Spleen (tissue), 7 donors: Measurements from ENCODE around the gene CCNF.

Experiments
- POLR2A ChIP-seq, 3 donors: fragments of 450-650 bp; IDR thresholded peaks; one replicate each; pipeline ENCODE4 v1.5.1; 2017; ENCODE audit warnings: antibody characterized with exemption in 3 of 3, mild to moderate bottlenecking in 1 of 3
- POLR2AphosphoS5 ChIP-seq, 3 donors: sonication (generic); formaldehyde crosslinking; IDR thresholded peaks; one replicate each; pipeline ENCODE4 v1.5.1; 2017; ENCODE audit warnings: antibody characterized with exemption in 3 of 3
- TF ChIP-seq, protein P1 (sequence below), 11 experiments: fragments of 200-600 bp in 7 of 11; fragments of 450-650 bp in 4 of 11; sonication (generic) in 4 of 11; IDR thresholded peaks in 8 of 11; conservative IDR thresholded peaks in 3 of 11; 1 replicate in 7 of 11; 2 replicates in 4 of 11; pipeline versions ENCODE4 v1.4.0 to v1.8.0; 2016 to 2021; ENCODE audit warnings: antibody characterized with exemption in 11 of 11, inconsistent platforms in 4 of 11, mild to moderate bottlenecking in 1 of 11
- donor health status: DM: no; HTN: no; CAD: no; lungs with moderate emphysema.
- donor health status: DM: no; HTN: no; CAD: no.
- donor health status: DM: no; HTN: no; CAD: no.

DNA sequence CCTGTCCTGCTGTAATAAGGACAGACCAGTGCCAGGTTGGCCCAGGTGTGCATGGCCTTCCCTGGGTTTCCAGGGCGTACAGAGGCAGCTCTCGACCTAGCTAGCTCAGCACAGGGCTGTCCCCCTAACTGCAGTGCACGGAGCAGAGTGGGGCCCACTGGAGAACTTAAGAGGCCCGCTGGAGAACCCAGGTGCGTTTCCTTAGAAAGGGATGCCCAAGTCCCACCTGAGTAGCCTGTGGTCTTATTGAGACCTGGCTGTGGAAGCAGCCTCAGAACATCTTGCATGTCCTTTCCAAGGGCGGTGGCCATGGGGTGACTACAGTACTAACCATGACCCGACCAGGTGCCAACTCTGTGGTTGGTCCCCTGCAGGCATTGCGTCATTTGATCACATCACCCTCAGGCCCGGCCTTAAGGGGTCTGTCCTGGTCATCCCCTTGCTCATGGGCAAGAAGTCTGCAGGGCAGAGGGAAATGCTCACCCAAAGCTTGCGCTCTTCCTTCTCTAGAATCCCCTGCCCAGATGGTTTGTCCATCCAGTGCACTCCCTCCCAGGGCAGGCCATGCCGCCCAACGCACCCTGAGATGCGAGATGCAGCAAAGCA is 3.3 kb upstream of the CCNF start:
- TF ChIP-seq, protein P1, sequence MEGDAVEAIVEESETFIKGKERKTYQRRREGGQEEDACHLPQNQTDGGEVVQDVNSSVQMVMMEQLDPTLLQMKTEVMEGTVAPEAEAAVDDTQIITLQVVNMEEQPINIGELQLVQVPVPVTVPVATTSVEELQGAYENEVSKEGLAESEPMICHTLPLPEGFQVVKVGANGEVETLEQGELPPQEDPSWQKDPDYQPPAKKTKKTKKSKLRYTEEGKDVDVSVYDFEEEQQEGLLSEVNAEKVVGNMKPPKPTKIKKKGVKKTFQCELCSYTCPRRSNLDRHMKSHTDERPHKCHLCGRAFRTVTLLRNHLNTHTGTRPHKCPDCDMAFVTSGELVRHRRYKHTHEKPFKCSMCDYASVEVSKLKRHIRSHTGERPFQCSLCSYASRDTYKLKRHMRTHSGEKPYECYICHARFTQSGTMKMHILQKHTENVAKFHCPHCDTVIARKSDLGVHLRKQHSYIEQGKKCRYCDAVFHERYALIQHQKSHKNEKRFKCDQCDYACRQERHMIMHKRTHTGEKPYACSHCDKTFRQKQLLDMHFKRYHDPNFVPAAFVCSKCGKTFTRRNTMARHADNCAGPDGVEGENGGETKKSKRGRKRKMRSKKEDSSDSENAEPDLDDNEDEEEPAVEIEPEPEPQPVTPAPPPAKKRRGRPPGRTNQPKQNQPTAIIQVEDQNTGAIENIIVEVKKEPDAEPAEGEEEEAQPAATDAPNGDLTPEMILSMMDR (IDR thresholded peaks at IDR 0.05 in 8 of 11, conservative IDR thresholded peaks at IDR 0.05 in 3 of 11), result no peak
- TF ChIP-seq POLR2A (IDR thresholded peaks at IDR 0.05), result no peak
- TF ChIP-seq POLR2AphosphoS5 (IDR thresholded peaks at IDR 0.05), result no peak
